Camera-type eye (tissue), 1 donor: ENCODE results near the gene VASH1. TPM values are rescaled to one million over a fixed set of nuclear protein-coding genes. Genes with fewer than 3 reads are reported as not detected.

Experiments
- total RNA-seq: library from RNA; depleted of rRNA; stranded (reverse); fragments of >200 nt; gene quantifications from one replicate; pipeline ENCODE4 v1.2.3, GENCODE V29; 2014

VASH1 gene
- 40.7 TPM for total RNA-seq

DNA sequence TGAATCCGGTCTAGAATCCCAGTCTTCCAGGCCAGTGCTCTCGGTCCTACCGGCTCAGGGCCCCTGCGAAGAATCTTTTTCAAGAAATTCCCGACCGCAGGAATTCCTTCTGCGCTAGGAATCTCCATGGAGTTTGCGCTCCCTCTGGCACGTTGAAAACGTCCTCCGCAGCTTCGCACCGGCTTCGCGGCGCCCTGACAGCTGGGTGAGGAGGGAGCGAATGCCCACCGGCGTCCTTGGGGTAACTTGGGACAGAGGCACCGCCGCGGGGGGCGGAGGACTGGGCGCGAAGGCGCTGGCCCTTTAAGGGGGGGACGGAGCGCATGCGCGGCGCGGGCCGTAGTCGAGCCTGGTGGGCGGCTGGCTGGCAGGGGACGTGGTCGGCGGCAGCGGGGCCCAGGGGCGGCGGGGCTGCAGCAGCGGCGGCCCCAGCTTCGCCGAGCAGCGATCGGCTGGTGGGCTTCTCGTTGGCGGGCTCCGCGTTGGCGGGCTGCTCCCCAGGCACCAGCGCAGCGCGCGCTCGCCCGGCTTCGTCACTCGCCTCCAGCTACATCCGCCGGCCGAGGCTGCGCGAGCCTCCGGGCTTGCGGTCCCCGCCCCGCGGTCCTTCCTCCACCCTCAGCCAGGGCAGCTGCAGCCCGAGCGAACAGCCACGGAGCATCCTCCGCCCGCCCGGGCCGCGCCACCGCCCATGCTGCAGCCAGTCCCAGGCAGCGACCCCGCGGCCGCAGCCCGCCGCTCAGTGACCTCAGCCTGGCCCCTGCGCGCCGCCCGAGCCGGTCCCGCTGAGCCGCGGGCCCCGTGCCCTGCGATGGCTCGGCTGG lies at the start of gene VASH1:
VASH1 (plus strand) TSS at position 333 of the 824 bp plus-strand sequence. CDS start 1,354 bp downstream, outside the sequence.

DNA sequence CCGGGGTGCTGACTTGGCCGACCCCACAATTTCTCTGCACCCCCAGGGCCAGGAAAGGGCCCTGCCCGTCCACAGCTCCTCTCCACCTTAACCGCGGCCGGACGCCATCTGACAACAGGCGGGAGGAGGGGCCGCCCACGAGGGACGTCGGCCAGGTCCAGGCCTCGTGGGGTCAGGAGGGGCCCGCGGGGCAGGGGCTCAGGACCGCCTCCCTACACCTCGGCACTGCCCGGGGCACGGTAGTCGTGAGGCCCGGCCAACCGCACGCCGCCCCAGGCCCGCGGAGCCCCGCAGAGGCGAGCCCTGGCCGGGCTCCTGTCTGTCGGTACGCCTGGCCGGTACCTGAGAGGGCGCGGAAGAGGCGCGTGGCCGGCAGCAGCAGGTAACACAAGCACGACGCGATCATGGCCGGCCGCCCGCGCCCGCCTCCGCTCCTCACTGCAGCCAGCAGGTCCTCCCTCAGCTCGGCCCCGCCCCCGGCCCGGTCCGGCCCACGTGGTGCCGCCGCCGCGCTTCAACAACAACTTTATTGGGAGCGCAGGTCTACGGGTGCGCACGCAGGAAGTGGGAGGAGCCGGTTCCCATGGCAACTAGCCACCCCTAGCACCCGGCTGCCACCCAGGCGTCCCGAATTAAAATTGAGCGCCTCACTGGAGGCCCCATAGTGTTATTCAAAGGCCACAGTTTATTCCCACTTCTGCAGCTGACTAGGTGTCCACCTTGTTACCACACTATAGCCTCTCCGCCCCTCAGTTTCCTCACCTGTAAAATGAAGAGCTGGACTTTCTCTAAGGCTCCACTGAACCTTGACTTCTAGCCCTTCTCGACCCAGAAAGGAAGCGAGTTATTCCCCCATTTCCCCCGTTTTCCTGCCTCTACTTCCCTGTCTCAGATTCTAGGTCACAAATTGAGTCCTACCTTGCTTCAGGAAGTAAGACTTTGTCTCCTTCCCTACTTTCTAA lies 51.4 kb downstream of the VASH1 start, which contains the start of gene ANGEL1:
ANGEL1 (minus strand) TSS at position 461 of the 962 bp plus-strand sequence; CDS start at position 406, 55 bp downstream.

DNA sequence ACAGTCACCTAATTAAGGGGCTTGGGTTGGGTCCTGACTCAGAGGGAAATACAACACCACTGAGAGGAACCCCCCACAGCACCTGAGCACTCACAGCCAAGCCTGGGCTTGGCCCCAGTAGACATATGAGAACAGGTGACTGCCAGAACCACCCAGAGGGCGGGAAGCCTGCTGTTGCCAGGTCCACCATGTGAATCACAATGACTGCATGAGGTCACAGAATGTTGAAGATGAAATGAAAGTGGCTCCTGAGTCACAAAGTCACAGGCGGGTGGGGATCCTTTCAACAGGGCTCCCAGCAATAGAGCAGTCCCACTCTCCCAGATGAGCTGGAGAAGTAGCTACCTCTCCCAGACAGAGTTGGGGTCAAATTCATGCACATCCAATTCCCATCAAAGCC lies 64.9 kb downstream of the VASH1 start, which contains the start of gene LRRC74A:
LRRC74A (plus strand) TSS at position 287 of the 400 bp plus-strand sequence. CDS start 290 bp downstream, outside the sequence.

Other genes with a start within 250 kb of the VASH1 start
- 35.4 TPM for gene ANGEL1, start 51.4 kb downstream of the VASH1 start, total RNA-seq
- not detected for gene LRRC74A, start 64.9 kb downstream of the VASH1 start, total RNA-seq